Stimulated activated CD4-positive, alpha-beta T cell treated with anti-CD3 and anti-CD28 coated beads, TNF-alpha, amount 100 ng/mL, for 24 hours (primary cell): Measurements from ENCODE around the gene SLC66A1.
"Not testable (repeated sequence)": the region's sequence is repeated elsewhere in the genome, so short reads cannot be mapped to it uniquely, and the experiment has no call there.

ENCODE experiments used
- DNase-seq, 3 experiments: peaks; one replicate each; pipeline ENCODE4 v3.0.0-alpha.2; 2020; ENCODE audit warnings: low read depth in 3 of 3

Gene SLC66A1

GRCh38 chr1:19311931-19312781 is at the start of gene SLC66A1, which contains the start of gene AKR7A2:
SLC66A1 (plus strand) TSS chr1:19312326; CDS start chr1:19317678, 5,352 bp downstream.
AKR7A2 (minus strand) TSS chr1:19312144; CDS start chr1:19312124, 20 bp downstream.
- peak; percentile 71 to 88 (median 78) for DNase-seq

GRCh38 chr1:19262744-19263143 is 49.4 kb upstream of the SLC66A1 start:
- DNase-seq, result no peak

- no peak for DNase-seq
These were observed 43.7 kb upstream of the SLC66A1 start for GRCh38 chr1:19268445-19268844.

DNA sequence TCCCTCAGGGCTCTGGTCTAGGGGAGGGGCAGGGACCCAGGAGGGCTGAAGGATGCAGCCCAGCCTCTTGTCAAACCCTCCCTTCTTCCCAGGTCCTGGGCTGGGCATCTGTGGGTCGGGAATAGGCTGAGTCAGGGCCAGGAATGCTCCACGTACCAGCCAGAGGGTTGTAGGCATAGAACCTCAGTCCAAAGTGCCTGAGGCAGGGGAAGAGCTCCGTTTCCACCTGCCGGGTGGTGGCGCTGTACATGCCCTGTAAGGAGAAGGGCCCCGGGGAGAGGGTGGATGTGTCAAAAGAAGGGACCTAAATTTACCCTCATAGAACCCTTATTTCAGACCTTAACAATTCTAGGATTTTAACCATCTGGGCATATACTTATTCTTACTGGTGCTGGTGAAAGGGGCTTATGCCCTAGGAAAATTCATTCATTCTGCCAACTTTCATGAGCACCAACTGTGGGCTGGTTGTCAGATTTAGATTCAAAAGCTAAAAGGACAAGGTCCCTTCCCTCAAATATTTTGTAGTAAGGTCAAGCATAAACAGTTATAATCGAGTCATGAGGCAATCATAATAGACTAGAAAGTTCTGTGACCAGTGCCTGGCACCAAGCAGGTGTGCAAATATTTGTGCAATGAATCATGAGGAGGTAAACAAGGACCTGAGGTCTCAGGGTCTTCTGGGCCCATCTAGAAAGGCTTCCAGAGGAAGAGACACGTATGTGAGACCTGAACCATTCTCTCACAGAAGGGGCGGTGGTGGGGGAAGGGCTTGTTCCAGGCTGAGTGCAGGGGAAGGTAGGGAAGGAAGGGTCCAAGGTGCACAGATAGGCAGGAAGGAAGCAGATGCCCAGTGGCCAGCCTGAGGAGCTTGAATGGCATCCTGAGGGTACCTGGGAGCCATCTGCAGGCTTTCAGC is 42.4 kb upstream of the SLC66A1 start:
- not testable (repeated sequence) for DNase-seq

DNA sequence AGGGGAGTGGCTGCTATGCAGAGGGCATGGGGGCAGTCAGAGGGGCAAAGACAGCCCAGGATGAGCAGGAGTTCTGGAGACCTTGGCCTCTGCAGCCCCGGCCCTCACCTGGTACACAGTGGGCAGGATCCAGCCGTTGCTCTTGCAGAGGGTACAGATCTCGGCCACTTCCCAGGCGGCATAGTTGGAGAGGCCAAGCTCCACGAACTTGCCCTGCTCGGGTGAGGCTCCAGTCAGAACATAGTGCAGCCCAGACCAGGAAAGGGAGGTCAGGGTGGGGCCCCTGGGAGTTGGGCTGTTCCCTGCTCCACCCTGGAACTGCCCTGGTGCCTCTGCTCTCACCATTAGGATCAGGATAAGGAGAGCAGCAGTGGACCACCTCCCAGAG is 41.8 kb upstream of the SLC66A1 start:
- not testable (repeated sequence) for DNase-seq

DNA sequence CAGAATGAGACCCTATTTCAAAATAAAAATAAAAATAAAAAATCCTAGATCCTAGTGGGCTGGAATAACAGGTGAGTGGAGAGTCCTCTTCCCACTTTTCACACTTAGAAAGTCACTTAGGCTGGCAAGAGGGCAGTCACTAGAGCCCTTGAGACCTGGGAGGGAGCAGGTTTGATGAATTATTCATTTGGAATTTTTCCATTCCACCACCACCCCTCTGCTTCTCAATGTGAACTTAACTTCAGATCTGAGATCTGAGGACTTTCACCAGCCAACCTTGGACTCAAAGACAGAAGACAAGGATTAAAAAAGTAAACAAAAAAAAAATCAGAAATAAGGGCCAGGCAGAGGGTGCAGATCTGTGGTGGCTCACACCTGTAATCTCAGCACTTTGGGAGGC is 40.1 kb upstream of the SLC66A1 start:
- no peak for DNase-seq

DNA sequence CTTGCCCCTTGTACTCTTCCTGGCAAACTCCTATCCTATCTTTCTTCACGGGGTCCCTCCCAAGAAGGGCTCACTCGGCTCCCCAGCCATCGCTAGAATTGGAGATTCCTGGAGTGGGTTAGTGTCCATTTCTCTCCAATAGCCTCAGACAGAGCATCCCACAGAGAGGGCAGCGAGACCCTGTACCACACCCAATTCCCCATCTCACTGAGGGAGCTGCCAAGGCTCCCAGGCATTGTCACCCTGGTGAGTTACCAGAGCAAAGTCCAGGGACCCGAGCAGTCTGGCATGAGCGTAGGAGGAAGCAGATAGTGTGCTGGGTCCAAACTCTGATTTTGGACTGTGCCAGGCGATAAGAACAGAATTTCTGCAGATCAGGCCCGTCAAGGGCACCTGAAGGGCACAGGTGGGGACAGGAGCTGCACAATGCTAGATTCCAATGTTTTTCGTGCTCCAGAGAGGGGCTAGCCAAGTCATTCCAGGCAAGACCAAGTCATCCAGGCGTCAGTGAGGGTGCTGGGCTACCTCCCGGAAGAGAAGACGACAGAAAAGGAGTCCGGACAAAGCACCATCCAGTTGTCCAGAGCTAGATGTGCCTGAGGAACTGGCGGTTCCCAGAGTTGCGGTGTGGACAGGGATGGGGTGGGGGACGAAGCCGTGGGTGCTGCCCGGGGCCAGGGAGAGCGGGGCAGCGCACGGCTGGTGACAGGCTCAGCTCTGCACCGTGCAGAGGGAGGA is 38.9 kb upstream of the SLC66A1 start:
- no peak for DNase-seq

GRCh38 chr1:19273844-19274531 is 38.1 kb upstream of the SLC66A1 start:
- not testable (repeated sequence) for DNase-seq

DNA sequence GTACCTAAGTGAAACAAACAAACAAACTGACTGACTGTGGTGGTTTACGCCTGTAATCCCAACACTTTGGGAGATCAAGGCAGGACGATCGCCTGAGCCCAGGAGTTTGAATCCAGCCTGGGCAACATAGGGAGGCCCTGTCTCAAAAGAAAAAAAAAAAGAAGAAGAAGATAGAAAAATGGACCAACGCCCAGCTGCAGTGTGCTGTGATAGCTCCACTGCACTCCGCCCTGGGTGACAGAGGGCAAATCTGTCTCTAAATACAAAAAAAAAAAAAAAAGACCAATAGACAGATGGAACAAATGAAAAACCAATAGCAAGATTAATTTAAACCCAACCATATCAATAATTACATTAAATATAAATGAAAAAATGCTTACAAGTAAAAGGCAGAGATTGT is 37.5 kb upstream of the SLC66A1 start:
- DNase-seq, result no peak

DNA sequence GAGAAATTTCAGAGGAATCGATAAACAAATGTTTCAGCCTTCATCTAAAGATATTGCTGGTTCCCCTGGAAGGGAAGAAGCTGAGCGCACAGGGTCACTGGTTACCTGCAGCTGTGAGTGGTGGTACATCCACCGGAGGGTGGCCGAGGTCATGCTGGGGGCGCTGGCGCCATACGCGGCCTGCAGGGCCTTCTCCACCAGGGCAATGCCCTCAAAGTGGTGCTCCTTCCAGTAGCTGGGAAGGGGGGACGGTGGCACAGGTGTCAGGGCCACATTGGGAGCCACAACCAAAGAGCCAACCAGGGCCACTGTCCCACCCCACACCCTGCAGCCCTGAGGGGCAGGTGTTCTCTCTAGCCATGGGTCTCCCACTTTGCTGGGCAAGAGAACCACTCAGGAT is 28.2 kb upstream of the SLC66A1 start:
- DNase-seq, result no peak

DNA sequence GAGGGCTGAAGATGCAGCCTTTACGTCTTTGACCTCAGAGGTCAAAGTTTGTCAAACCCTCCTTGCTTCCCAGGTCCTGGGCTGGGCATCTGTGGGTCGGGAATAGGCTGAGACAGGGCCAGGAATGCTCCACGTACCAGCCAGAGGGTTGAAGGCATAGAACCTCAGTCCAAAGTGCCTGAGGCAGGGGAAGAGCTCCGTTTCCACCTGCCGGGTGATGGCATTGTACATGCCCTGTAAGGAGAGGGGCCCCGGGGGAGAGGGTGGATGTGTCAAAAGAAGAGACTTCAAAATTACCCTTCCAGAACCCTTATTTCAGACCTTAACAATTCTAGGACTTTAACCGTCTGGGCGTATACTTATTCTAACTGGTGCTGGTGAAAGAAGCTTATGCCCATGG is 27.2 kb upstream of the SLC66A1 start:
- no peak for DNase-seq

DNA sequence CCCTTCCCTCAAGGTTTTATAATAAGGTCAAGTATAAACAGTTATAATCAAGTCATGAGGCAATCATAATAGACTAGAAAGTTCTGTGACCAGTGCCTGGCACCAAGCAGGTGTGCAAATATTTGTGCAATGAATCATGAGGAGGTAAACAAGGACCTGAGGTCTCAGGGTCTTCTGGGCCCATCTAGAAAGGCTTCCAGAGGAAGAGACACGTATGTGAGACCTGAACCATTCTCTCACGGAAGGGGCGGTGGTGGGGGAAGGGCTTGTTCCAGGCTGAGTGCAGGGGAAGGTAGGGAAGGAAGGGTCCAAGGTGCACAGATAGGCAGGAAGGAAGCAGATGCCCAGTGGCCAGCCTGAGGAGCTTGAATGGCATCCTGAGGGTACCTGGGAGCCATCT is 26.8 kb upstream of the SLC66A1 start:
- not testable (repeated sequence) for DNase-seq

DNA sequence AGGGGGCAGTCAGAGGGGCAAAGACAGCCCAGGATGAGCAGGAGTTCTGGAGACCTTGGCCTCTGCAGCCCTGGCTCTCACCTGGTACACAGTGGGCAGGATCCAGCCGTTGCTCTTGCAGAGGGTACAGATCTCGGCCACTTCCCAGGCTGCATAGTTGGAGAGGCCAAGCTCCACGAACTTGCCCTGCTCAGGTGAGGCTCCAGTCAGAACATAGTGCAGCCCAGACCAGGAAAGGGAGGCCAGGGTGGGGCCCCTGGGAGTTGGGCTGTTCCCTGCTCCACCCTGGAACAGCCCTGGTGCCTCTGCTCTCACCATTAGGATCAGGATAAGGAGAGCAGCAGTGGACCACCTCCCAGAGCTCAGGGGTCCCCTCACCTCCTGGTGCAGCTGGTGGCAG is 26.3 kb upstream of the SLC66A1 start:
- DNase-seq, result not testable (repeated sequence)

GRCh38 chr1:19287436-19288185 is 24.5 kb upstream of the SLC66A1 start:
- DNase-seq, result no peak

GRCh38 chr1:19288324-19289241 is 23.5 kb upstream of the SLC66A1 start, which contains the start of gene AKR7A3:
AKR7A3 (minus strand) TSS chr1:19288770; CDS start chr1:19288709, 61 bp downstream.
- peak in 2 of 3 experiments; percentile 18 to 71 for DNase-seq

- no peak for DNase-seq
These were observed 22.9 kb upstream of the SLC66A1 start for GRCh38 chr1:19289244-19289643.

- no peak for DNase-seq
These were observed 17.5 kb upstream of the SLC66A1 start for GRCh38 chr1:19294638-19295037.

DNA sequence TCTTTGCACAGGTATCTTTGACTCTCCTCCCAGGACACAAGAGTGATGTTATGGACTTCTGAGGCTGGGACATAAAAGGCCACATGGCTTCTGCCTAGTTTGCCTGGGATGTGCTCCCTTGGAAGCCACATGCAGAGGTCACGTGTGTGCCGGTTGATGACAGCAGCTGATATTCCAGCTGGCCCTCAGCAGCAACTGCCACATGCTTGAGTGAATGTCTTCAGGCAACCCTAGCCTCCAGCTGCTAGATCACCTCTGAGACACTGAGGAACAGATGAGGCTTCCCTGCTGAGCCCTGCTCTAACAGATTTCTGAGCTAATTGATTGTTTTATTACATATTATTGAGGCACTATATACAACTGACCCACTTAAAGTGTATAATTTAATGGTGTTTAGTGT is 11.9 kb upstream of the SLC66A1 start:
- no peak for DNase-seq

DNA sequence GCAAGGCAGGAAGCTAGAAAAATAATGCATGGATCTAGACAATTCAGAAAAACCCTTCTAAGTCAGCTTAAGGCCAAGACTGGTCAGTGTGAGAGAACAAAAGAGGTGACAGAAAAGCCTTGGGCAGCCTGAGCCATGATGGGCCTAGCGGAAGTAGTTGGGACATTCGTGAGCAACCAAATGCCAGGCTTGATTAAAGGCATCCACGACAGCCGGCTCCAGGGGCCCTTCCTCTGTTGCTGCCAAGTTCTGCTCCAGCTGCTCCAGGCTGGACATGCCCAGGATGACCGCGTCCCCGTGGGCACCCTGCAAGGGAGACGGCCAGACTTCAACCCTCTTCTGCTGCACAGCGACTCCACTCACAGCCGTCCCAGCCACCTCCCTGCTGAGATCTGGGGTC is 8.0 kb upstream of the SLC66A1 start:
- DNase-seq, result not testable (repeated sequence)
